ENCODE data around the gene TBL1Y. TPM values are rescaled to one million over a fixed set of nuclear protein-coding genes. Genes with fewer than 3 reads are reported as not detected.

The TBL1Y gene
- total and polyA plus RNA-seq, 10 of the 15 experiments (the other 5 are each of a cell fraction or from before 2014, with no cell fraction given) = not detected

DNA sequence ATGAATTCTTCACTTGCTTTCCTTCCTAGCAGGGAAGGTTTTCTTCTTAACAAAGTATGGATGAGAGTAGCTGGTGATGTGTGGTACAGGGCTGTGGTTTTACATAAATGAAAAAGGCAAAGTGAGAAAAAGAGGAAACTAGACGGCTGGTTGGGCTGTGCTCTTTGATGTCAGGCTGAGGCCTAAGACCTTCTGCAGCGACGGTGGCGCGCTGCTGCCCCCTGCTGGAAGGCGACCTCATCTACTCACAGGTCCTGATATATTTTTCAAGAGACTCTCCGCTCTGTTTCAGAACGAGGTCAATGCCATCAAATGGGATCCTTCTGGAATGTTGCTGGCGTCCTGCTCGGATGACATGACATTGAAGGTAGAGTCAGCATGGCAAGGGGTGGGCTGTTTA is 175.1 kb downstream of the TBL1Y start (continued):
- TF ChIP-seq, protein P1, sequence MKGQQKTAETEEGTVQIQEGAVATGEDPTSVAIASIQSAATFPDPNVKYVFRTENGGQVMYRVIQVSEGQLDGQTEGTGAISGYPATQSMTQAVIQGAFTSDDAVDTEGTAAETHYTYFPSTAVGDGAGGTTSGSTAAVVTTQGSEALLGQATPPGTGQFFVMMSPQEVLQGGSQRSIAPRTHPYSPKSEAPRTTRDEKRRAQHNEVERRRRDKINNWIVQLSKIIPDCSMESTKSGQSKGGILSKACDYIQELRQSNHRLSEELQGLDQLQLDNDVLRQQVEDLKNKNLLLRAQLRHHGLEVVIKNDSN (IDR thresholded peaks at IDR 0.05; ENCODE audit: borderline replicate concordance, extremely low read length, insufficient read depth, low read depth, low read length) = no peak
- TF ChIP-seq, protein P2, sequence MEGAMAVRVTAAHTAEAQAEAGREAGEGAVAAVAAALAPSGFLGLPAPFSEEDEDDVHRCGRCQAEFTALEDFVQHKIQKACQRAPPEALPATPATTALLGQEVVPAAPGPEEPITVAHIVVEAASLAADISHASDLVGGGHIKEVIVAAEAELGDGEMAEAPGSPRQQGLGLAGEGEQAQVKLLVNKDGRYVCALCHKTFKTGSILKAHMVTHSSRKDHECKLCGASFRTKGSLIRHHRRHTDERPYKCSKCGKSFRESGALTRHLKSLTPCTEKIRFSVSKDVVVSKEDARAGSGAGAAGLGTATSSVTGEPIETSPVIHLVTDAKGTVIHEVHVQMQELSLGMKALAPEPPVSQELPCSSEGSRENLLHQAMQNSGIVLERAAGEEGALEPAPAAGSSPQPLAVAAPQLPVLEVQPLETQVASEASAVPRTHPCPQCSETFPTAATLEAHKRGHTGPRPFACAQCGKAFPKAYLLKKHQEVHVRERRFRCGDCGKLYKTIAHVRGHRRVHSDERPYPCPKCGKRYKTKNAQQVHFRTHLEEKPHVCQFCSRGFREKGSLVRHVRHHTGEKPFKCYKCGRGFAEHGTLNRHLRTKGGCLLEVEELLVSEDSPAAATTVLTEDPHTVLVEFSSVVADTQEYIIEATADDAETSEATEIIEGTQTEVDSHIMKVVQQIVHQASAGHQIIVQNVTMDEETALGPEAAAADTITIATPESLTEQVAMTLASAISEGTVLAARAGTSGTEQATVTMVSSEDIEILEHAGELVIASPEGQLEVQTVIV (IDR thresholded peaks at IDR 0.05; ENCODE audit: borderline replicate concordance, partially characterized antibody) = no peak
- no peak for TF ChIP-seq SMAD5 (IDR thresholded peaks at IDR 0.05; ENCODE audit: low read depth)

DNA sequence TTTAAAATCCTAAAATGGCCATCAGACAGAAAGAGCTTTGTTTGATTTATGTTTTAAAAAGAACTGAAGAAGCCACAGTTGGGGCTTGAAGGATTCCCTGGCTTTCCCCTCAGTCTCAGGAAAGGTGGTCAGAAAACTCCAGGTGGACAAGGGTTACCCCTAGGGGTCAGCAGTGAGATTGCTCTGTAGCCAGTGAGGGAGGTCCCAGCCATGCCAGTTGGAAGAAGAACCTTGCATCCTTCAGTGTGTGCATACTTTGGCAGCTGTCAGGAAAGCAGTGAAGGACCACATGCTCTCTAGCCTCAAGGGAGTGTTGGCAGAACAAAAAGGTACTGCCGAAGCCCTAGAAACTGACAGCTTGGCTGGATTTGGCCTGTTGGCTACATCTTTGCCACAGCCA is 182.3 kb downstream of the TBL1Y start:
- SMC1A ChIA-PET (ENCODE audit: uncharacterized antibody, unreplicated experiment) = no interaction called here
- Histone ChIP-seq H3K4me1 (ENCODE audit: control insufficient read depth, insufficient read depth, low read length) (no peaks in the 10 kb centered on the region), H4K20me1 (ENCODE audit: control insufficient read depth, insufficient read depth) (no peaks in the 10 kb centered on the region), H3K36me3 (ENCODE audit: control insufficient read depth in 2 of 2, insufficient read depth in 2 of 2, low read length in 1 of 2) (no peaks in the 10 kb centered on the region), H3K27ac (ENCODE audit: control insufficient read depth, insufficient read depth) (no peak overlapping the region), H3K4me2 (ENCODE audit: control insufficient read depth, insufficient read depth) (no peak overlapping the region), H3K9me3 (replicated peaks; ENCODE audit: control insufficient read depth, insufficient read depth, low read length) (no peaks in the 10 kb centered on the region), H2AFZ (ENCODE audit: control insufficient read depth, low read depth, low read length) (no peak overlapping the region), H3K4me3 (no peak overlapping the region), H3K27me3 (replicated peaks in 1 of 2; ENCODE audit: control insufficient read depth in 2 of 2, insufficient read depth in 2 of 2, low read length in 1 of 2) (no peaks in the 10 kb centered on the region), H3K9ac (ENCODE audit: control insufficient read depth, insufficient read depth, low read length) (no peak overlapping the region), H3K79me2 (ENCODE audit: control insufficient read depth, insufficient read depth, low read length) (no peaks in the 10 kb centered on the region)
- no CpG with 5 or more reads among the region's 1 CpG for WGBS (ENCODE audit: insufficient coverage, insufficient replicate concordance, low lambda C conversion rate, missing lambda C conversion rate)
- RAD21 ChIA-PET (ENCODE audit: unreplicated experiment) = no interaction called here
- POLR2A ChIA-PET = no interaction called here
- BruUV-seq (replicated peaks) = no TSS peak
- DNase-seq (ENCODE audit: low read depth, low spot score) (no peak), ATAC-seq (no peak), FAIRE-seq (no peak)
- intact Hi-C loops (cut with micrococcal nuclease; ENCODE audit: unreplicated experiment) = no loop called here
- TF ChIP-seq, protein P3, sequence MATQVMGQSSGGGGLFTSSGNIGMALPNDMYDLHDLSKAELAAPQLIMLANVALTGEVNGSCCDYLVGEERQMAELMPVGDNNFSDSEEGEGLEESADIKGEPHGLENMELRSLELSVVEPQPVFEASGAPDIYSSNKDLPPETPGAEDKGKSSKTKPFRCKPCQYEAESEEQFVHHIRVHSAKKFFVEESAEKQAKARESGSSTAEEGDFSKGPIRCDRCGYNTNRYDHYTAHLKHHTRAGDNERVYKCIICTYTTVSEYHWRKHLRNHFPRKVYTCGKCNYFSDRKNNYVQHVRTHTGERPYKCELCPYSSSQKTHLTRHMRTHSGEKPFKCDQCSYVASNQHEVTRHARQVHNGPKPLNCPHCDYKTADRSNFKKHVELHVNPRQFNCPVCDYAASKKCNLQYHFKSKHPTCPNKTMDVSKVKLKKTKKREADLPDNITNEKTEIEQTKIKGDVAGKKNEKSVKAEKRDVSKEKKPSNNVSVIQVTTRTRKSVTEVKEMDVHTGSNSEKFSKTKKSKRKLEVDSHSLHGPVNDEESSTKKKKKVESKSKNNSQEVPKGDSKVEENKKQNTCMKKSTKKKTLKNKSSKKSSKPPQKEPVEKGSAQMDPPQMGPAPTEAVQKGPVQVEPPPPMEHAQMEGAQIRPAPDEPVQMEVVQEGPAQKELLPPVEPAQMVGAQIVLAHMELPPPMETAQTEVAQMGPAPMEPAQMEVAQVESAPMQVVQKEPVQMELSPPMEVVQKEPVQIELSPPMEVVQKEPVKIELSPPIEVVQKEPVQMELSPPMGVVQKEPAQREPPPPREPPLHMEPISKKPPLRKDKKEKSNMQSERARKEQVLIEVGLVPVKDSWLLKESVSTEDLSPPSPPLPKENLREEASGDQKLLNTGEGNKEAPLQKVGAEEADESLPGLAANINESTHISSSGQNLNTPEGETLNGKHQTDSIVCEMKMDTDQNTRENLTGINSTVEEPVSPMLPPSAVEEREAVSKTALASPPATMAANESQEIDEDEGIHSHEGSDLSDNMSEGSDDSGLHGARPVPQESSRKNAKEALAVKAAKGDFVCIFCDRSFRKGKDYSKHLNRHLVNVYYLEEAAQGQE (IDR thresholded peaks at IDR 0.05; ENCODE audit: low read depth, low read length) = no peak
- TF ChIP-seq, protein P4, sequence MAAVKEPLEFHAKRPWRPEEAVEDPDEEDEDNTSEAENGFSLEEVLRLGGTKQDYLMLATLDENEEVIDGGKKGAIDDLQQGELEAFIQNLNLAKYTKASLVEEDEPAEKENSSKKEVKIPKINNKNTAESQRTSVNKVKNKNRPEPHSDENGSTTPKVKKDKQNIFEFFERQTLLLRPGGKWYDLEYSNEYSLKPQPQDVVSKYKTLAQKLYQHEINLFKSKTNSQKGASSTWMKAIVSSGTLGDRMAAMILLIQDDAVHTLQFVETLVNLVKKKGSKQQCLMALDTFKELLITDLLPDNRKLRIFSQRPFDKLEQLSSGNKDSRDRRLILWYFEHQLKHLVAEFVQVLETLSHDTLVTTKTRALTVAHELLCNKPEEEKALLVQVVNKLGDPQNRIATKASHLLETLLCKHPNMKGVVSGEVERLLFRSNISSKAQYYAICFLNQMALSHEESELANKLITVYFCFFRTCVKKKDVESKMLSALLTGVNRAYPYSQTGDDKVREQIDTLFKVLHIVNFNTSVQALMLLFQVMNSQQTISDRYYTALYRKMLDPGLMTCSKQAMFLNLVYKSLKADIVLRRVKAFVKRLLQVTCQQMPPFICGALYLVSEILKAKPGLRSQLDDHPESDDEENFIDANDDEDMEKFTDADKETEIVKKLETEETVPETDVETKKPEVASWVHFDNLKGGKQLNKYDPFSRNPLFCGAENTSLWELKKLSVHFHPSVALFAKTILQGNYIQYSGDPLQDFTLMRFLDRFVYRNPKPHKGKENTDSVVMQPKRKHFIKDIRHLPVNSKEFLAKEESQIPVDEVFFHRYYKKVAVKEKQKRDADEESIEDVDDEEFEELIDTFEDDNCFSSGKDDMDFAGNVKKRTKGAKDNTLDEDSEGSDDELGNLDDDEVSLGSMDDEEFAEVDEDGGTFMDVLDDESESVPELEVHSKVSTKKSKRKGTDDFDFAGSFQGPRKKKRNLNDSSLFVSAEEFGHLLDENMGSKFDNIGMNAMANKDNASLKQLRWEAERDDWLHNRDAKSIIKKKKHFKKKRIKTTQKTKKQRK (IDR thresholded peaks at IDR 0.05; ENCODE audit: low read depth, low read length) = no peak
- TF ChIP-seq SREBF2 (IDR thresholded peaks at IDR 0.05; ENCODE audit: low read length) (no peak), TCF7 (IDR thresholded peaks at IDR 0.05; ENCODE audit: borderline replicate concordance) (no peak), ZNF384 (IDR thresholded peaks at IDR 0.05; ENCODE audit: borderline replicate concordance, low read depth, low read length) (no peak), RUNX3 (IDR thresholded peaks at IDR 0.05; ENCODE audit: low read length) (no peak)
- in situ Hi-C loops (cut with MboI) = no loop called here
- CTCF ChIA-PET = no interaction called here

Data from GM12878 (cell line).